GM23338 (cell line): ENCODE results near the gene FOCAD. TPM values are rescaled to one million over a fixed set of nuclear protein-coding genes. Genes with fewer than 3 reads are reported as not detected.

Experiments
- ATAC-seq: fragments of 200-7000 bp; cut with Tn5 transposase; 3 replicates; pipeline ENCODE4 v1.9.1; 2020
- DNase-seq: peaks from one replicate; pipeline ENCODE4 v3.0.0-alpha.2; 2015; ENCODE audit warnings: low spot score
- H2AFZ ChIP-seq: fragments of 200-600 bp; sonication (generic); 2 replicates; pipeline ENCODE4 v1.8.0; 2016; ENCODE audit warnings: antibody characterized with exemption, mild to moderate bottlenecking, moderate library complexity
- H3F3A ChIP-seq: fragments of 200-600 bp; sonication (generic); replicated peaks from 2 replicates; pipeline ENCODE4 v1.8.0; 2017; ENCODE audit warnings: antibody characterized with exemption, mixed run types, low read depth
- H3K27ac ChIP-seq: fragments of 200-600 bp; sonication (generic); 2 replicates; pipeline ENCODE4 v1.6.1; 2016; ENCODE audit warnings: low read depth
- H3K27me3 ChIP-seq: fragments of 200-600 bp; sonication (generic); 2 replicates; pipeline ENCODE4 v1.8.0; 2016; ENCODE audit warnings: mild to moderate bottlenecking, mixed run types, moderate library complexity; ENCODE audit not compliant: insufficient read depth
- H3K36me3 ChIP-seq: fragments of 200-600 bp; sonication (generic); 2 replicates; pipeline ENCODE4 v1.8.0; 2016; ENCODE audit warnings: mild to moderate bottlenecking; ENCODE audit not compliant: insufficient read depth
- H3K4me1 ChIP-seq: fragments of 200-600 bp; sonication (generic); 2 replicates; pipeline ENCODE4 v1.8.0; 2016; ENCODE audit warnings: mild to moderate bottlenecking, moderate library complexity; ENCODE audit not compliant: insufficient read depth
- H3K4me2 ChIP-seq: fragments of 200-600 bp; sonication (generic); 2 replicates; pipeline ENCODE4 v1.7.1; 2017; ENCODE audit warnings: mixed run types
- H3K4me3 ChIP-seq: fragments of 200-600 bp; sonication (generic); 2 replicates; pipeline ENCODE4 v1.6.1; 2016; ENCODE audit warnings: mixed run types
- H3K79me2 ChIP-seq: fragments of 200-600 bp; sonication (generic); replicated peaks from 2 replicates; pipeline ENCODE4 v1.8.0; 2017; ENCODE audit warnings: mild to moderate bottlenecking; ENCODE audit not compliant: insufficient read depth
- H3K9me2 ChIP-seq: fragments of 200-600 bp; sonication (generic); 2 replicates; pipeline ENCODE4 v1.8.0; 2017; ENCODE audit not compliant: insufficient read depth
- H4K20me1 ChIP-seq: fragments of 200-600 bp; sonication (generic); replicated peaks from 2 replicates; pipeline ENCODE4 v1.8.0; 2017; ENCODE audit warnings: mild to moderate bottlenecking; ENCODE audit not compliant: insufficient read depth
- H3K27ac Mint-ChIP-seq: 2 replicates; pipeline ENCODE4 v1.8.0; 2020; ENCODE audit warnings: inconsistent platforms, mild to moderate bottlenecking, moderate library complexity, mixed read lengths
- H3K27me3 Mint-ChIP-seq: 3 replicates; pipeline ENCODE4 v1.8.0; 2022; ENCODE audit warnings: low read depth, mild to moderate bottlenecking, moderate library complexity, mixed read lengths, inconsistent platforms; ENCODE audit not compliant: insufficient read depth, poor library complexity
- H3K36me3 Mint-ChIP-seq: 3 replicates; pipeline ENCODE4 v1.8.0; 2021; ENCODE audit warnings: low read depth, mild to moderate bottlenecking, inconsistent platforms, moderate library complexity, mixed read lengths
- H3K4me1 Mint-ChIP-seq: 3 replicates; pipeline ENCODE4 v1.8.0; 2020; ENCODE audit warnings: mild to moderate bottlenecking, inconsistent platforms, mixed read lengths
- H3K4me3 Mint-ChIP-seq: 3 replicates; pipeline ENCODE4 v1.8.0; 2021; ENCODE audit warnings: moderate library complexity, mild to moderate bottlenecking, inconsistent platforms, mixed read lengths
- H3K9me3 Mint-ChIP-seq: 3 replicates; pipeline ENCODE4 v1.8.0; 2020; ENCODE audit warnings: moderate library complexity, mild to moderate bottlenecking, inconsistent platforms, mixed read lengths
- CREB1 ChIP-seq: fragments of 250-450 bp; sonication (Bioruptor Pico); IDR thresholded peaks from 2 replicates; pipeline ENCODE4 v1.5.0; 2020; ENCODE audit warnings: low read depth, mild to moderate bottlenecking, moderate library complexity
- CTCF ChIP-seq, 2 experiments: fragments of 200-600 bp in 1 of 2; sonication (generic) in 1 of 2; conservative IDR thresholded peaks; 2 replicates each; pipeline versions ENCODE4 v1.5.1 to v1.6.1; 2016 to 2017; ENCODE audit warnings: antibody characterized with exemption in 2 of 2, low read depth in 2 of 2, mild to moderate bottlenecking in 2 of 2, moderate library complexity in 1 of 2
- ETS1 ChIP-seq: IDR thresholded peaks from 2 replicates; pipeline ENCODE4 v1.6.1; 2016; ENCODE audit warnings: antibody characterized with exemption
- EZH2 ChIP-seq: fragments of 200-600 bp; sonication (generic); IDR thresholded peaks from one replicate; pipeline ENCODE4 v1.8.0; 2017; ENCODE audit warnings: antibody characterized with exemption, mild to moderate bottlenecking, low read depth; ENCODE audit not compliant: unreplicated experiment
- EZH2phosphoT487 ChIP-seq: fragments of 200-600 bp; sonication (generic); IDR thresholded peaks from one replicate; pipeline ENCODE4 v1.8.1; 2018; ENCODE audit warnings: antibody characterized with exemption; ENCODE audit not compliant: unreplicated experiment
- JUNB ChIP-seq: IDR thresholded peaks from one replicate; pipeline ENCODE4 v1.6.1; 2016; ENCODE audit warnings: antibody characterized with exemption; ENCODE audit not compliant: unreplicated experiment
- NANOG ChIP-seq: IDR thresholded peaks from 2 replicates; pipeline ENCODE4 v1.6.1; 2016; ENCODE audit warnings: antibody characterized with exemption, borderline replicate concordance
- POLR2AphosphoS5 ChIP-seq: IDR thresholded peaks from 2 replicates; pipeline ENCODE4 v1.6.1; 2016; ENCODE audit warnings: antibody characterized with exemption, low read depth
- REST ChIP-seq: IDR thresholded peaks from one replicate; pipeline ENCODE4 v1.6.1; 2018; ENCODE audit warnings: antibody characterized with exemption; ENCODE audit not compliant: unreplicated experiment
- ZNF114 ChIP-seq: fragments of 250-450 bp; sonication (Bioruptor Pico); IDR thresholded peaks from 2 replicates; pipeline ENCODE4 v1.5.0; 2020; ENCODE audit warnings: mild to moderate bottlenecking, moderate library complexity
- ZNF331 ChIP-seq: fragments of 250-450 bp; sonication (Bioruptor Pico); IDR thresholded peaks from 2 replicates; pipeline ENCODE4 v1.5.0; 2020; ENCODE audit warnings: low read depth, mild to moderate bottlenecking, moderate library complexity
- polyA plus RNA-seq: library from polyadenylated mRNA; unstranded; fragments of >200 nt; fragmentation: Nextera tagmentation; extraction: Ambion mirVana; gene quantifications from 2 replicates; pipeline ENCODE4 v1.2.1, GENCODE V29; 2016
- total RNA-seq: library from RNA; depleted of rRNA; stranded (reverse); fragments of >200 nt; shearing (Covaris generic); gene quantifications from 2 replicates; pipeline ENCODE4 v1.2.3, GENCODE V29; 2014

FOCAD gene
- total and polyA plus RNA-seq, 2 experiments from 2014 or later = 13.7 to 66.5 TPM

GRCh38 chr9:20662156-20662555 lies 21.9 kb upstream of the FOCAD start (continued):
- TF ChIP-seq CTCF (conservative IDR thresholded peaks at IDR 0.05; ENCODE audit: low read depth in 2 of 2) (no peak), ETS1 (no peak), REST (no peak), ZNF114 (CRISPR knock-in tag) (no peak), ZNF331 (CRISPR knock-in tag) (no peak), NANOG (no peak), POLR2AphosphoS5 (no peak), CREB1 (CRISPR knock-in tag) (no peak), EZH2phosphoT487 (no peak), EZH2 (no peak), JUNB (no peak)

GRCh38 chr9:20663133-20663532 lies 20.9 kb upstream of the FOCAD start:
- peaks cover 2% of the 10 kb centered on the region for H3K27me3 Mint-ChIP-seq
- H3K36me3 ChIP-seq = no peaks in the 10 kb centered on the region
- H3K79me2 ChIP-seq = peaks cover 85% of the 10 kb centered on the region
- no peak overlapping the region for H3K4me2 ChIP-seq
- no peak for ATAC-seq
- no peaks in the 10 kb centered on the region for H3K27me3 ChIP-seq
- H3K9me3 Mint-ChIP-seq = no peaks in the 10 kb centered on the region
- H2AFZ ChIP-seq = no peak overlapping the region
- no peak for TF ChIP-seq ZNF114 (CRISPR knock-in tag)
- no peak for TF ChIP-seq REST
- no peak for TF ChIP-seq EZH2
- TF ChIP-seq ZNF331 (CRISPR knock-in tag) = no peak
- TF ChIP-seq POLR2AphosphoS5 = no peak
- no peak overlapping the region for H3K27ac Mint-ChIP-seq
- H3K4me1 ChIP-seq = peaks cover 54% of the 10 kb centered on the region
- peaks cover 21% of the 10 kb centered on the region for H3K9me2 ChIP-seq
- no peak overlapping the region for H3K4me3 ChIP-seq
- peaks cover 24% of the 10 kb centered on the region for H3K4me1 Mint-ChIP-seq
- H3K27ac ChIP-seq = no peak overlapping the region
- H3K36me3 Mint-ChIP-seq = no peaks in the 10 kb centered on the region
- no peaks in the 10 kb centered on the region for H3F3A ChIP-seq
- H3K4me3 Mint-ChIP-seq = no peak overlapping the region
- no peaks in the 10 kb centered on the region for H4K20me1 ChIP-seq
- DNase-seq = no peak
